GM23338 (cell line): Measurements from ENCODE around the gene GPR18. TPM values are rescaled to one million over a fixed set of nuclear protein-coding genes. Genes with fewer than 3 reads are reported as not detected.

Source experiments
- ATAC-seq: fragments of 200-7000 bp; cut with Tn5 transposase; 3 replicates; pipeline ENCODE4 v1.9.1; 2020
- DNase-seq: peaks from one replicate; pipeline ENCODE4 v3.0.0-alpha.2; 2015; ENCODE audit warnings: low spot score
- H2AFZ ChIP-seq: fragments of 200-600 bp; sonication (generic); 2 replicates; pipeline ENCODE4 v1.8.0; 2016; ENCODE audit warnings: antibody characterized with exemption, mild to moderate bottlenecking, moderate library complexity
- H3F3A ChIP-seq: fragments of 200-600 bp; sonication (generic); replicated peaks from 2 replicates; pipeline ENCODE4 v1.8.0; 2017; ENCODE audit warnings: antibody characterized with exemption, mixed run types, low read depth
- H3K27ac ChIP-seq: fragments of 200-600 bp; sonication (generic); 2 replicates; pipeline ENCODE4 v1.6.1; 2016; ENCODE audit warnings: low read depth
- H3K27me3 ChIP-seq: fragments of 200-600 bp; sonication (generic); 2 replicates; pipeline ENCODE4 v1.8.0; 2016; ENCODE audit warnings: mild to moderate bottlenecking, mixed run types, moderate library complexity; ENCODE audit not compliant: insufficient read depth
- H3K36me3 ChIP-seq: fragments of 200-600 bp; sonication (generic); 2 replicates; pipeline ENCODE4 v1.8.0; 2016; ENCODE audit warnings: mild to moderate bottlenecking; ENCODE audit not compliant: insufficient read depth
- H3K4me1 ChIP-seq: fragments of 200-600 bp; sonication (generic); 2 replicates; pipeline ENCODE4 v1.8.0; 2016; ENCODE audit warnings: mild to moderate bottlenecking, moderate library complexity; ENCODE audit not compliant: insufficient read depth
- H3K4me2 ChIP-seq: fragments of 200-600 bp; sonication (generic); 2 replicates; pipeline ENCODE4 v1.7.1; 2017; ENCODE audit warnings: mixed run types
- H3K4me3 ChIP-seq: fragments of 200-600 bp; sonication (generic); 2 replicates; pipeline ENCODE4 v1.6.1; 2016; ENCODE audit warnings: mixed run types
- H3K79me2 ChIP-seq: fragments of 200-600 bp; sonication (generic); replicated peaks from 2 replicates; pipeline ENCODE4 v1.8.0; 2017; ENCODE audit warnings: mild to moderate bottlenecking; ENCODE audit not compliant: insufficient read depth
- H3K9me2 ChIP-seq: fragments of 200-600 bp; sonication (generic); 2 replicates; pipeline ENCODE4 v1.8.0; 2017; ENCODE audit not compliant: insufficient read depth
- H4K20me1 ChIP-seq: fragments of 200-600 bp; sonication (generic); replicated peaks from 2 replicates; pipeline ENCODE4 v1.8.0; 2017; ENCODE audit warnings: mild to moderate bottlenecking; ENCODE audit not compliant: insufficient read depth
- H3K27ac Mint-ChIP-seq: 2 replicates; pipeline ENCODE4 v1.8.0; 2020; ENCODE audit warnings: inconsistent platforms, mild to moderate bottlenecking, moderate library complexity, mixed read lengths
- H3K27me3 Mint-ChIP-seq: 3 replicates; pipeline ENCODE4 v1.8.0; 2022; ENCODE audit warnings: low read depth, mild to moderate bottlenecking, moderate library complexity, mixed read lengths, inconsistent platforms; ENCODE audit not compliant: insufficient read depth, poor library complexity
- H3K36me3 Mint-ChIP-seq: 3 replicates; pipeline ENCODE4 v1.8.0; 2021; ENCODE audit warnings: low read depth, mild to moderate bottlenecking, inconsistent platforms, moderate library complexity, mixed read lengths
- H3K4me1 Mint-ChIP-seq: 3 replicates; pipeline ENCODE4 v1.8.0; 2020; ENCODE audit warnings: mild to moderate bottlenecking, inconsistent platforms, mixed read lengths
- H3K4me3 Mint-ChIP-seq: 3 replicates; pipeline ENCODE4 v1.8.0; 2021; ENCODE audit warnings: moderate library complexity, mild to moderate bottlenecking, inconsistent platforms, mixed read lengths
- H3K9me3 Mint-ChIP-seq: 3 replicates; pipeline ENCODE4 v1.8.0; 2020; ENCODE audit warnings: moderate library complexity, mild to moderate bottlenecking, inconsistent platforms, mixed read lengths
- CREB1 ChIP-seq: fragments of 250-450 bp; sonication (Bioruptor Pico); IDR thresholded peaks from 2 replicates; pipeline ENCODE4 v1.5.0; 2020; ENCODE audit warnings: low read depth, mild to moderate bottlenecking, moderate library complexity
- EZH2 ChIP-seq: fragments of 200-600 bp; sonication (generic); IDR thresholded peaks from one replicate; pipeline ENCODE4 v1.8.0; 2017; ENCODE audit warnings: antibody characterized with exemption, mild to moderate bottlenecking, low read depth; ENCODE audit not compliant: unreplicated experiment
- EZH2phosphoT487 ChIP-seq: fragments of 200-600 bp; sonication (generic); IDR thresholded peaks from one replicate; pipeline ENCODE4 v1.8.1; 2018; ENCODE audit warnings: antibody characterized with exemption; ENCODE audit not compliant: unreplicated experiment
- JUNB ChIP-seq: IDR thresholded peaks from one replicate; pipeline ENCODE4 v1.6.1; 2016; ENCODE audit warnings: antibody characterized with exemption; ENCODE audit not compliant: unreplicated experiment
- NANOG ChIP-seq: IDR thresholded peaks from 2 replicates; pipeline ENCODE4 v1.6.1; 2016; ENCODE audit warnings: antibody characterized with exemption, borderline replicate concordance
- POLR2AphosphoS5 ChIP-seq: IDR thresholded peaks from 2 replicates; pipeline ENCODE4 v1.6.1; 2016; ENCODE audit warnings: antibody characterized with exemption, low read depth
- STAT1 ChIP-seq: IDR thresholded peaks from one replicate; pipeline ENCODE4 v1.6.1; 2016; ENCODE audit warnings: antibody characterized with exemption; ENCODE audit not compliant: unreplicated experiment
- ZNF331 ChIP-seq: fragments of 250-450 bp; sonication (Bioruptor Pico); IDR thresholded peaks from 2 replicates; pipeline ENCODE4 v1.5.0; 2020; ENCODE audit warnings: low read depth, mild to moderate bottlenecking, moderate library complexity
- polyA plus RNA-seq: library from polyadenylated mRNA; unstranded; fragments of >200 nt; fragmentation: Nextera tagmentation; extraction: Ambion mirVana; gene quantifications from 2 replicates; pipeline ENCODE4 v1.2.1, GENCODE V29; 2016
- total RNA-seq: library from RNA; depleted of rRNA; stranded (reverse); fragments of >200 nt; shearing (Covaris generic); gene quantifications from 2 replicates; pipeline ENCODE4 v1.2.3, GENCODE V29; 2014
- TF ChIP-seq, protein P1 (sequence below): IDR thresholded peaks from one replicate; pipeline ENCODE4 v1.6.1; 2018; ENCODE audit warnings: antibody characterized with exemption; ENCODE audit not compliant: unreplicated experiment
- TF ChIP-seq, protein P2 (sequence below), 2 experiments: fragments of 200-600 bp in 1 of 2; sonication (generic) in 1 of 2; conservative IDR thresholded peaks; 2 replicates each; pipeline versions ENCODE4 v1.5.1 to v1.6.1; 2016 to 2017; ENCODE audit warnings: antibody characterized with exemption in 2 of 2, low read depth in 2 of 2, mild to moderate bottlenecking in 2 of 2, moderate library complexity in 1 of 2
- TF ChIP-seq, protein P3 (sequence below): fragments of 250-450 bp; sonication (Bioruptor Pico); IDR thresholded peaks from 2 replicates; pipeline ENCODE4 v1.5.0; 2020; ENCODE audit warnings: mild to moderate bottlenecking, moderate library complexity
- TF ChIP-seq, protein P4 (sequence below): IDR thresholded peaks from 2 replicates; pipeline ENCODE4 v1.6.1; 2016; ENCODE audit warnings: antibody characterized with exemption

Gene GPR18
- total and polyA plus RNA-seq, 2 experiments from 2014 or later: 2.6 TPM; not detected in 1

DNA sequence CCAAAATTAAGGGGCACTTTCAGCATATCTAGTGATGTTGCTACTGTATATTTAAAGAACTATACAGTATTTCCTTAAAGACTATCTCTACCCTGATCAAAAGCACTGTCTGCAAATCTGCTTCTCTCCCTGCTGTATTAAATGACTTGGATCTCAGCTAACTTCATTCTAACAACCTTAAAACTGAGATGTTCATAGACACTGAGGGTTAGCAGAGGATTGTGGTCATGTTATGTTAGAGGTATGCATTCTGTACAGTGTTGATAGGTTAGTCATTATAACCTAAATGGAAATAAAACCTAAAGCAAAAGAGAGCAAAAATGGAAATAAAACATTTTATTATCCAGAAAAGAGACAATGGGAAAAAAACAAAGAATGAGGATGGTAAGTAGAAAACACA lies 39.2 kb upstream of the GPR18 start (continued):
- TF ChIP-seq, protein P1, sequence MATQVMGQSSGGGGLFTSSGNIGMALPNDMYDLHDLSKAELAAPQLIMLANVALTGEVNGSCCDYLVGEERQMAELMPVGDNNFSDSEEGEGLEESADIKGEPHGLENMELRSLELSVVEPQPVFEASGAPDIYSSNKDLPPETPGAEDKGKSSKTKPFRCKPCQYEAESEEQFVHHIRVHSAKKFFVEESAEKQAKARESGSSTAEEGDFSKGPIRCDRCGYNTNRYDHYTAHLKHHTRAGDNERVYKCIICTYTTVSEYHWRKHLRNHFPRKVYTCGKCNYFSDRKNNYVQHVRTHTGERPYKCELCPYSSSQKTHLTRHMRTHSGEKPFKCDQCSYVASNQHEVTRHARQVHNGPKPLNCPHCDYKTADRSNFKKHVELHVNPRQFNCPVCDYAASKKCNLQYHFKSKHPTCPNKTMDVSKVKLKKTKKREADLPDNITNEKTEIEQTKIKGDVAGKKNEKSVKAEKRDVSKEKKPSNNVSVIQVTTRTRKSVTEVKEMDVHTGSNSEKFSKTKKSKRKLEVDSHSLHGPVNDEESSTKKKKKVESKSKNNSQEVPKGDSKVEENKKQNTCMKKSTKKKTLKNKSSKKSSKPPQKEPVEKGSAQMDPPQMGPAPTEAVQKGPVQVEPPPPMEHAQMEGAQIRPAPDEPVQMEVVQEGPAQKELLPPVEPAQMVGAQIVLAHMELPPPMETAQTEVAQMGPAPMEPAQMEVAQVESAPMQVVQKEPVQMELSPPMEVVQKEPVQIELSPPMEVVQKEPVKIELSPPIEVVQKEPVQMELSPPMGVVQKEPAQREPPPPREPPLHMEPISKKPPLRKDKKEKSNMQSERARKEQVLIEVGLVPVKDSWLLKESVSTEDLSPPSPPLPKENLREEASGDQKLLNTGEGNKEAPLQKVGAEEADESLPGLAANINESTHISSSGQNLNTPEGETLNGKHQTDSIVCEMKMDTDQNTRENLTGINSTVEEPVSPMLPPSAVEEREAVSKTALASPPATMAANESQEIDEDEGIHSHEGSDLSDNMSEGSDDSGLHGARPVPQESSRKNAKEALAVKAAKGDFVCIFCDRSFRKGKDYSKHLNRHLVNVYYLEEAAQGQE: no peak
- TF ChIP-seq JUNB: no peak

DNA sequence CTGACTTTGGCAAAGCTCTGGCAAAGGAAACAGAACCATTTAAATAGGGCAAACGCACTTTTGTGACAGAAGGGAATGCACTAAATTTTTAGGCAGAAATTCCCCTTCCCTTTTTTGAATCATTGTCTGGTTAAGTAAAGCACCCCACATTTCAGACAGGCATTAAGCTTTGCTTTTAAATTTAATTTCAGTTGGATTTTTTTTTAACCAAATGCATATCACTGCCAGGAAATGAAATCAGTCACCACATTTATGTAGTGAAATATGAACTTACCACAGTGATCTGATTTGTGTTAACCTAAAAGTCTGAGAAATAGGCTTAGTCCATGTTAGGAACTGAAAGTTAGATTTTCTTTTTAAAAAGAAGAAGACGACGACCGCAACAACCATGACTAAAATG lies 38.2 kb upstream of the GPR18 start:
- Histone ChIP-seq H3K4me1 (no peaks in the 10 kb centered on the region), H3K79me2 (0 out of 2 replicates have a peak, but pooled peaks cover 3% of the 10 kb centered on the region), H3K9me2 (no peaks in the 10 kb centered on the region), H3F3A (no peaks in the 10 kb centered on the region), H3K27ac (no peak overlapping the region), H4K20me1 (peaks cover 11% of the 10 kb centered on the region; the same call in 1 of the 2 replicates), H2AFZ (no peak overlapping the region), H3K4me2 (no peak overlapping the region), H3K4me3 (no peak overlapping the region), H3K27me3 (no peaks in the 10 kb centered on the region), H3K36me3 (no peaks in the 10 kb centered on the region)
- DNase-seq (no peak), ATAC-seq (no peak)
- H3K9me3 Mint-ChIP-seq: no peaks in the 10 kb centered on the region
- no peaks in the 10 kb centered on the region for H3K36me3 Mint-ChIP-seq
- no peaks in the 10 kb centered on the region for H3K27me3 Mint-ChIP-seq
- peaks cover 8% of the 10 kb centered on the region; the same call in 2 of the 3 replicates for H3K4me1 Mint-ChIP-seq
- H3K4me3 Mint-ChIP-seq: no peak overlapping the region
- H3K27ac Mint-ChIP-seq: no peak overlapping the region
- TF ChIP-seq, protein P2, sequence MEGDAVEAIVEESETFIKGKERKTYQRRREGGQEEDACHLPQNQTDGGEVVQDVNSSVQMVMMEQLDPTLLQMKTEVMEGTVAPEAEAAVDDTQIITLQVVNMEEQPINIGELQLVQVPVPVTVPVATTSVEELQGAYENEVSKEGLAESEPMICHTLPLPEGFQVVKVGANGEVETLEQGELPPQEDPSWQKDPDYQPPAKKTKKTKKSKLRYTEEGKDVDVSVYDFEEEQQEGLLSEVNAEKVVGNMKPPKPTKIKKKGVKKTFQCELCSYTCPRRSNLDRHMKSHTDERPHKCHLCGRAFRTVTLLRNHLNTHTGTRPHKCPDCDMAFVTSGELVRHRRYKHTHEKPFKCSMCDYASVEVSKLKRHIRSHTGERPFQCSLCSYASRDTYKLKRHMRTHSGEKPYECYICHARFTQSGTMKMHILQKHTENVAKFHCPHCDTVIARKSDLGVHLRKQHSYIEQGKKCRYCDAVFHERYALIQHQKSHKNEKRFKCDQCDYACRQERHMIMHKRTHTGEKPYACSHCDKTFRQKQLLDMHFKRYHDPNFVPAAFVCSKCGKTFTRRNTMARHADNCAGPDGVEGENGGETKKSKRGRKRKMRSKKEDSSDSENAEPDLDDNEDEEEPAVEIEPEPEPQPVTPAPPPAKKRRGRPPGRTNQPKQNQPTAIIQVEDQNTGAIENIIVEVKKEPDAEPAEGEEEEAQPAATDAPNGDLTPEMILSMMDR (conservative IDR thresholded peaks at IDR 0.05; ENCODE audit: low read depth in 2 of 2): no peak
- TF ChIP-seq STAT1: no peak
- TF ChIP-seq CREB1 (CRISPR knock-in tag): no peak
- TF ChIP-seq, protein P3, sequence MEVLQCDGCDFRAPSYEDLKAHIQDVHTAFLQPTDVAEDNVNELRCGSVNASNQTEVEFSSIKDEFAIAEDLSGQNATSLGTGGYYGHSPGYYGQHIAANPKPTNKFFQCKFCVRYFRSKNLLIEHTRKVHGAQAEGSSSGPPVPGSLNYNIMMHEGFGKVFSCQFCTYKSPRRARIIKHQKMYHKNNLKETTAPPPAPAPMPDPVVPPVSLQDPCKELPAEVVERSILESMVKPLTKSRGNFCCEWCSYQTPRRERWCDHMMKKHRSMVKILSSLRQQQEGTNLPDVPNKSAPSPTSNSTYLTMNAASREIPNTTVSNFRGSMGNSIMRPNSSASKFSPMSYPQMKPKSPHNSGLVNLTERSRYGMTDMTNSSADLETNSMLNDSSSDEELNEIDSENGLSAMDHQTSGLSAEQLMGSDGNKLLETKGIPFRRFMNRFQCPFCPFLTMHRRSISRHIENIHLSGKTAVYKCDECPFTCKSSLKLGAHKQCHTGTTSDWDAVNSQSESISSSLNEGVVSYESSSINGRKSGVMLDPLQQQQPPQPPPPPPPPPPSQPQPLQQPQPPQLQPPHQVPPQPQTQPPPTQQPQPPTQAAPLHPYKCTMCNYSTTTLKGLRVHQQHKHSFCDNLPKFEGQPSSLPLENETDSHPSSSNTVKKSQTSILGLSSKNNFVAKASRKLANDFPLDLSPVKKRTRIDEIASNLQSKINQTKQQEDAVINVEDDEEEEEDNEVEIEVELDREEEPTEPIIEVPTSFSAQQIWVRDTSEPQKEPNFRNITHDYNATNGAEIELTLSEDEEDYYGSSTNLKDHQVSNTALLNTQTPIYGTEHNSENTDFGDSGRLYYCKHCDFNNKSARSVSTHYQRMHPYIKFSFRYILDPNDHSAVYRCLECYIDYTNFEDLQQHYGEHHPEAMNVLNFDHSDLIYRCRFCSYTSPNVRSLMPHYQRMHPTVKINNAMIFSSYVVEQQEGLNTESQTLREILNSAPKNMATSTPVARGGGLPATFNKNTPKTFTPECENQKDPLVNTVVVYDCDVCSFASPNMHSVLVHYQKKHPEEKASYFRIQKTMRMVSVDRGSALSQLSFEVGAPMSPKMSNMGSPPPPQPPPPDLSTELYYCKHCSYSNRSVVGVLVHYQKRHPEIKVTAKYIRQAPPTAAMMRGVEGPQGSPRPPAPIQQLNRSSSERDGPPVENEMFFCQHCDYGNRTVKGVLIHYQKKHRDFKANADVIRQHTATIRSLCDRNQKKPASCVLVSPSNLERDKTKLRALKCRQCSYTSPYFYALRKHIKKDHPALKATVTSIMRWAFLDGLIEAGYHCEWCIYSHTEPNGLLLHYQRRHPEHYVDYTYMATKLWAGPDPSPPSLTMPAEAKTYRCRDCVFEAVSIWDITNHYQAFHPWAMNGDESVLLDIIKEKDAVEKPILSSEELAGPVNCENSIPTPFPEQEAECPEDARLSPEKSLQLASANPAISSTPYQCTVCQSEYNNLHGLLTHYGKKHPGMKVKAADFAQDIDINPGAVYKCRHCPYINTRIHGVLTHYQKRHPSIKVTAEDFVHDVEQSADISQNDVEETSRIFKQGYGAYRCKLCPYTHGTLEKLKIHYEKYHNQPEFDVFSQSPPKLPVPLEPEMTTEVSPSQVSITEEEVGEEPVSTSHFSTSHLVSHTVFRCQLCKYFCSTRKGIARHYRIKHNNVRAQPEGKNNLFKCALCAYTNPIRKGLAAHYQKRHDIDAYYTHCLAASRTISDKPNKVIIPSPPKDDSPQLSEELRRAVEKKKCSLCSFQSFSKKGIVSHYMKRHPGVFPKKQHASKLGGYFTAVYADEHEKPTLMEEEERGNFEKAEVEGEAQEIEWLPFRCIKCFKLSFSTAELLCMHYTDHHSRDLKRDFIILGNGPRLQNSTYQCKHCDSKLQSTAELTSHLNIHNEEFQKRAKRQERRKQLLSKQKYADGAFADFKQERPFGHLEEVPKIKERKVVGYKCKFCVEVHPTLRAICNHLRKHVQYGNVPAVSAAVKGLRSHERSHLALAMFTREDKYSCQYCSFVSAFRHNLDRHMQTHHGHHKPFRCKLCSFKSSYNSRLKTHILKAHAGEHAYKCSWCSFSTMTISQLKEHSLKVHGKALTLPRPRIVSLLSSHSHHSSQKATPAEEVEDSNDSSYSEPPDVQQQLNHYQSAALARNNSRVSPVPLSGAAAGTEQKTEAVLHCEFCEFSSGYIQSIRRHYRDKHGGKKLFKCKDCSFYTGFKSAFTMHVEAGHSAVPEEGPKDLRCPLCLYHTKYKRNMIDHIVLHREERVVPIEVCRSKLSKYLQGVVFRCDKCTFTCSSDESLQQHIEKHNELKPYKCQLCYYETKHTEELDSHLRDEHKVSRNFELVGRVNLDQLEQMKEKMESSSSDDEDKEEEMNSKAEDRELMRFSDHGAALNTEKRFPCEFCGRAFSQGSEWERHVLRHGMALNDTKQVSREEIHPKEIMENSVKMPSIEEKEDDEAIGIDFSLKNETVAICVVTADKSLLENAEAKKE (CRISPR knock-in tag): no peak
- TF ChIP-seq POLR2AphosphoS5: no peak
- TF ChIP-seq ZNF331 (CRISPR knock-in tag): no peak
- TF ChIP-seq EZH2: no peak
- no peak for TF ChIP-seq NANOG
- TF ChIP-seq EZH2phosphoT487: no peak
- TF ChIP-seq JUNB: no peak
- TF ChIP-seq, protein P4, sequence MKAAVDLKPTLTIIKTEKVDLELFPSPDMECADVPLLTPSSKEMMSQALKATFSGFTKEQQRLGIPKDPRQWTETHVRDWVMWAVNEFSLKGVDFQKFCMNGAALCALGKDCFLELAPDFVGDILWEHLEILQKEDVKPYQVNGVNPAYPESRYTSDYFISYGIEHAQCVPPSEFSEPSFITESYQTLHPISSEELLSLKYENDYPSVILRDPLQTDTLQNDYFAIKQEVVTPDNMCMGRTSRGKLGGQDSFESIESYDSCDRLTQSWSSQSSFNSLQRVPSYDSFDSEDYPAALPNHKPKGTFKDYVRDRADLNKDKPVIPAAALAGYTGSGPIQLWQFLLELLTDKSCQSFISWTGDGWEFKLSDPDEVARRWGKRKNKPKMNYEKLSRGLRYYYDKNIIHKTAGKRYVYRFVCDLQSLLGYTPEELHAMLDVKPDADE: no peak
